Measurements from ENCODE around the gene PDE1A.

PDE1A gene

DNA sequence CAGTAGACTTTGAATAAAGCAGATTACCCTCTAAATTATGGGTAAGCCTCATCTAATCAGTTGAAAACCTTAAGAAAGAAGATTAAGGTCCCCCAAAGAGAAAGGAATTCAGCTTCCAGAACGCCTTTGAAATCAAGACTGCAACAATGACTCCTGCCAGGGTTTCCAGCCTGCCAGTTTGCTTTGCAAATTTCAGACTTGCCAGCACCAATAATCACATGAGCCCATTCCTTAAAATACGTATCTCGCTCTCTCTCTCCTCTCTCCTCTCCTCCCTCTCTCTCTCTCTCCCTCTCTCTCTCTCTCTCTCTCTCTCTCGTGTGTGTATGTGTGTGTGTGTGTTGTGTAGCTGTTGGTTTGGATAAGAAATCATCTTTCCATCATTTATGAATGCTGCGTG, 184.2 kb downstream of the PDE1A start:
- TF ChIP-seq, protein P1, sequence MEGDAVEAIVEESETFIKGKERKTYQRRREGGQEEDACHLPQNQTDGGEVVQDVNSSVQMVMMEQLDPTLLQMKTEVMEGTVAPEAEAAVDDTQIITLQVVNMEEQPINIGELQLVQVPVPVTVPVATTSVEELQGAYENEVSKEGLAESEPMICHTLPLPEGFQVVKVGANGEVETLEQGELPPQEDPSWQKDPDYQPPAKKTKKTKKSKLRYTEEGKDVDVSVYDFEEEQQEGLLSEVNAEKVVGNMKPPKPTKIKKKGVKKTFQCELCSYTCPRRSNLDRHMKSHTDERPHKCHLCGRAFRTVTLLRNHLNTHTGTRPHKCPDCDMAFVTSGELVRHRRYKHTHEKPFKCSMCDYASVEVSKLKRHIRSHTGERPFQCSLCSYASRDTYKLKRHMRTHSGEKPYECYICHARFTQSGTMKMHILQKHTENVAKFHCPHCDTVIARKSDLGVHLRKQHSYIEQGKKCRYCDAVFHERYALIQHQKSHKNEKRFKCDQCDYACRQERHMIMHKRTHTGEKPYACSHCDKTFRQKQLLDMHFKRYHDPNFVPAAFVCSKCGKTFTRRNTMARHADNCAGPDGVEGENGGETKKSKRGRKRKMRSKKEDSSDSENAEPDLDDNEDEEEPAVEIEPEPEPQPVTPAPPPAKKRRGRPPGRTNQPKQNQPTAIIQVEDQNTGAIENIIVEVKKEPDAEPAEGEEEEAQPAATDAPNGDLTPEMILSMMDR (IDR thresholded peaks at IDR 0.05) = no peak

DNA sequence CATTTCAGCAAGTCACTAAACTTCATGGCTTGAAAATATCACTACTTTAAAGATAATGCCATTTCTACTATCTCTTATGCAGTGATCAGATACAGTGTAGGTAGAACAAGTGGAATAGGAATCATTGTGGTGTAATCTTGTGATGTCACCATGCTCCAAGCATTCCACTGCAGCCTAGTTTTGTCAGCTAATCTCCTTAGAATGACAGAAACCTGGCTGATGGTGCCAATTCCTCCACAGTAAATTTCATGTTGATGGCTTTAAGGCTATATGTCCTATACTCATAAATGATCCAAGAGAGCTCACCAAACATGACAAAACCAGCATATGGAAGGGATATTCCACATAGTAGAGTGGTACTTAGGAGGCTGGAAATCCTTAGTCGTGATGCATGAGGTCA, 184.9 kb downstream of the PDE1A start:
- TF ChIP-seq, protein P1 (IDR thresholded peaks at IDR 0.05) = no peak

DNA sequence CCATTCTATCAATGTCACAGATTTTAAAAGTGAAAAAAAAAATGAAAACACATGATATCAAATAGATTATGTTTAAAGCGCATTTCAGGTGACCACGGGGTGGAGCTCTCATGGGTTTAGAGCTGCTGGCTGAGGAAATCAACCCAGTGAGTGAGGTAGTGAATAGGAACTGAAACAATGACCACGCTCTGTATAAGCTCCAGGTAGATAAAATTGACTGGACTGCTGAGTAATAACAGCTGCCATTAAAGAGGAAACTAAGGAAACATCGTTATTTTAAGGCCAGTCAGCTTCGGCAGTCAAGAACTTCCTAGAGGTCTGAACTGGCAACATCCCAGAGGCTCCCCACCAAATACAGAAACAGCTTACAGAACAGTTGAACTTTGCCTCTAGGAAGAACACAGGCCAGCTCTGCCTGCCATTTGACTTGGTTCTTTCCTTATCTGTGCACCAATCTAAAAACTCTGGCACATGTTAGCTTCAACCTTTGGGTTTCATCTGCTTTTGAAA, 185.9 kb downstream of the PDE1A start:
- TF ChIP-seq, protein P1 (IDR thresholded peaks at IDR 0.05) = peak; percentile 50

DNA sequence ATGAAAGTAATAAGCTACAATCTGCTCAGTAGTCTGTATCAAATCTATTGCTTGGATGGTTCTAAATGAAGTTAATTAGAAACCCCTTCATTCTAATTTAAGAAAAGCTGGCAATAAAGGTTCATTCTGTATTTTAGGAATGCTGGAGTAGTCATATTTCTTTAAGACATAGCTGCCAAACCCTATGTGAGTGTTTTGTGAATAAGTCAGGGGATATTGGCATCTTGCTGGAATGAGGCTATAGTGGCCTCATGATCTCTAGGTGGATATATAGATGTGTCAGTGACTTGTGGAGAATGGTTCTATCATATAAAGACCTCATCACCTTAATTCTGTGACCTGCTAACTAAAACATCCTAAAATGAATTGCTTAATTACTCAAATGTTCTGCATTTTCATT, 196.3 kb downstream of the PDE1A start:
- TF ChIP-seq, protein P1 (IDR thresholded peaks at IDR 0.05) = no peak

DNA sequence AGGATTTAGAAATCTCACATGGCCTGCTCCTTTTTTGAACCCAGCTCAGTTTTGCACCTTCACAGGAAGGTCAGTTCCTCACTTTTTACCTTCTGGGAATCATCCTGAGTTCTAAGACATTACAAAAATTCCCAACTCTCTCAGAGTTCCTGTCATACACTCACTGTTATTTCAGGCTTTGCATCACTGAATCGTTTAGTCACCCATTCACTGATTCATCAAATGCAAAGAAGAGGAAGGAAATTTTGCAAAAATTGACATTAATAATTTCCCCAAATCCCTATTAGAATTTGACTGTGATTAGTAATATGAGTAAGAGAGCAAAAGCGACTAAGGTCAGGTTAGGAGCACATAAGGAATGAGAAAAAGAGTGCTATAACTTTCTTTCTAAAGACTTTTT, 197.5 kb downstream of the PDE1A start:
- TF ChIP-seq, protein P1 (IDR thresholded peaks at IDR 0.05) = no peak

DNA sequence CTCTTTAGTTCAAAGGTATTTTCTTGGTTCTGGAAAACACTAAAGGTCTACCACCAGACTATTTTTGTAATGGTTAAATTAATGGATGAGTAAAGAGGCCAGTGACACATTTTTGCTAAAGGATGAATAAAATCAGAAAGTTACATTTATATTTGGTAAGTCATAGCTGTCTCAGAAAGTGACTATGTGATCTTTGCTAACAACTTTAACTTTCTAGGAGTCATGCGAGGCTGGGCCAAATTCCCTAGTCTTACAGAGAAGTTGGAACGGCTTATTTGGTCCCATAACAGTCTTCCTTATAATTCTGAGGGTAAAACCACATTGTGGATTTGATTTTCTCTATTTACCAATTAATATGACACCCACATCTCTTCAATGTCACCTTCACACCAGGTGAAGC, 198.1 kb downstream of the PDE1A start:
- TF ChIP-seq, protein P1 (IDR thresholded peaks at IDR 0.05) = no peak

DNA sequence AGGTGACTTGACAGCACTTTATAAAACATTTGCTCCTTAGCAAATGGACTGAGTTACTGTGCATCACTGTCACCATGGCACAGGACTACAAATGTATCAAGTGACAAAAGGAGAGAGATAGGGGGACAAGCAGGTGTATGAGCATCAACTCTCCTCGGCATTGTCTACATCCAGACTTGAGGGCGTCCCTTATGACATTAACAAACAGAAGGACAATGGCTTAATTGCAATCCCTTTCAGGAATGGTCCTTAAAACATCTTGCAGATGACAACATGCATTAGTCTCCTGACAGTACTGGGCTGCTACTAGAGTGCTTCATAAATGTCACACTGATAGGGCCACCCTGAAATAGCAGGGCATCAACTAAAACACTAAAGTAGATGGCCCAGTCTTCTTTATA, 198.8 kb downstream of the PDE1A start:
- TF ChIP-seq, protein P1 (IDR thresholded peaks at IDR 0.05) = no peak

DNA sequence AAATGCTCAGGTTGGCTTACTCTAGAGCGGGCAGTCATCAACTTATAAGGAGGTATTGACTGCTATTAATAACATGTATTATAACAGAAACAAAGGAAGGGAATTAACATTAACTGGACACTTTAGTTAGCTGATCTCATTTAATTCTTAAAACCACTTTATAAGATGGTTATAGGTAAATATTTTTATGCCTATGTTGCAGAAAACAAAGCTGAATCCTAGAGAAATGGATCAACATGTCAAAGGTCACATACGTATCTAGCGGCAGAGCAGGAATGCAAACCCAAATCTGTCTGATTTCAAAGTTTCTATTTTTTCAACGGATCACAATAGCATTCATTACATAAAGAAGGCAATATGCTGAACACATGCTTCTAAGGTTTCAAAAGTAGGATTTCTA, 200.0 kb downstream of the PDE1A start:
- TF ChIP-seq, protein P1 (IDR thresholded peaks at IDR 0.05) = no peak

Data from LNCAP (cell line).